CD14-positive monocyte (primary cell): ENCODE data around the gene RPTOR. TPM values are rescaled to one million over a fixed set of nuclear protein-coding genes. Genes with fewer than 3 reads are reported as not detected.

Experiments
- DNase-seq, 3 donors: peaks; one replicate each; pipeline ENCODE4 v3.0.0-alpha.2; 2011 to 2022
- H2AFZ ChIP-seq: 2 replicates; pipeline ENCODE4 v1.6.0; 2012; ENCODE audit warnings: mild to moderate bottlenecking, low read depth, low read length, inconsistent platforms; ENCODE audit not compliant: insufficient read depth, poor library complexity, severe bottlenecking
- H3K27ac ChIP-seq, 2 donors: 1 replicate in 1 of 2; 2 replicates in 1 of 2; pipeline ENCODE4 v1.5.1; 2012 to 2013; ENCODE audit warnings: low read length in 2 of 2, control low read depth in 1 of 2, inconsistent platforms in 1 of 2, low read depth in 1 of 2, mild to moderate bottlenecking in 1 of 2
- H3K27me3 ChIP-seq, 2 donors: one replicate each; pipeline versions ENCODE4 v1.6.0 to v1.6.1; 2011 to 2013; ENCODE audit warnings: low read length in 2 of 2; ENCODE audit not compliant: control insufficient read depth in 2 of 2, insufficient read depth in 2 of 2
- H3K36me3 ChIP-seq, 2 donors: replicated peaks in 1 of 2; 1 replicate in 1 of 2; 2 replicates in 1 of 2; pipeline versions ENCODE4 v1.5.1 to v1.6.1; 2012 to 2013; ENCODE audit warnings: low read length in 2 of 2, control low read depth in 1 of 2, inconsistent platforms in 1 of 2, mild to moderate bottlenecking in 1 of 2; ENCODE audit not compliant: insufficient read depth in 2 of 2, control insufficient read depth in 1 of 2
- H3K4me1 ChIP-seq, 2 donors: 1 replicate in 1 of 2; 2 replicates in 1 of 2; pipeline versions ENCODE4 v1.5.1 to v1.6.1; 2012 to 2013; ENCODE audit warnings: low read length in 2 of 2, control low read depth in 1 of 2, inconsistent platforms in 1 of 2, mild to moderate bottlenecking in 1 of 2, moderate library complexity in 1 of 2; ENCODE audit not compliant: insufficient read depth in 2 of 2, control insufficient read depth in 1 of 2
- H3K4me2 ChIP-seq: replicated peaks from 2 replicates; pipeline ENCODE3; 2012; ENCODE audit warnings: low read length, moderate library complexity, mild to moderate bottlenecking; ENCODE audit not compliant: poor library complexity, severe bottlenecking; ENCODE audit errors: extremely low read depth
- H3K4me3 ChIP-seq, 3 experiments: fragments of 200-600 bp in 1 of 3; sonication (generic) in 1 of 3; replicated peaks in 1 of 3; 1 replicate in 2 of 3; 2 replicates in 1 of 3; pipeline ENCODE4 v1.5.1; 2011 to 2013; ENCODE audit warnings: low read length in 3 of 3, mild to moderate bottlenecking in 3 of 3, control low read depth in 2 of 3, low read depth in 2 of 3, inconsistent platforms in 1 of 3, moderate library complexity in 1 of 3
- H3K79me2 ChIP-seq: 2 replicates; pipeline ENCODE4 v1.6.0; 2012; ENCODE audit warnings: mild to moderate bottlenecking, control low read depth, inconsistent platforms, low read length, moderate library complexity; ENCODE audit not compliant: insufficient read depth
- H3K9ac ChIP-seq: 2 replicates; pipeline ENCODE4 v1.6.0; 2017; ENCODE audit warnings: low read length, mild to moderate bottlenecking; ENCODE audit not compliant: insufficient read depth, poor library complexity, severe bottlenecking
- H3K9me3 ChIP-seq, 2 donors: replicated peaks in 1 of 2; 1 replicate in 1 of 2; 2 replicates in 1 of 2; pipeline versions ENCODE4 v1.5.1 to v1.6.1; 2012 to 2013; ENCODE audit warnings: low read length in 2 of 2, control low read depth in 1 of 2; ENCODE audit not compliant: control insufficient read depth in 1 of 2, insufficient read depth in 1 of 2
- H4K20me1 ChIP-seq: 2 replicates; pipeline ENCODE4 v1.6.0; 2012; ENCODE audit warnings: mild to moderate bottlenecking, low read length, control low read depth, moderate library complexity; ENCODE audit not compliant: insufficient read depth
- H3K27ac Mint-ChIP-seq, 7 donors: one replicate each; pipeline ENCODE4 v1.8.0; 2020; ENCODE audit warnings: mild to moderate bottlenecking in 7 of 7, mixed read lengths in 7 of 7, moderate library complexity in 6 of 7, inconsistent platforms in 2 of 7
- H3K27me3 Mint-ChIP-seq, 3 donors: one replicate each; pipeline ENCODE4 v1.8.0; 2021 to 2022; ENCODE audit warnings: low read depth in 3 of 3, mild to moderate bottlenecking in 3 of 3, mixed read lengths in 3 of 3, moderate library complexity in 3 of 3, inconsistent platforms in 1 of 3
- H3K36me3 Mint-ChIP-seq, 2 donors: one replicate each; pipeline ENCODE4 v1.8.0; 2020; ENCODE audit warnings: mixed read lengths in 2 of 2, inconsistent platforms in 1 of 2, mild to moderate bottlenecking in 1 of 2
- H3K4me1 Mint-ChIP-seq: one replicate; pipeline ENCODE4 v1.8.0; 2020; ENCODE audit warnings: mild to moderate bottlenecking, mixed read lengths
- H3K4me3 Mint-ChIP-seq, 2 donors: one replicate each; pipeline ENCODE4 v1.8.0; 2020; ENCODE audit warnings: mild to moderate bottlenecking in 2 of 2, mixed read lengths in 2 of 2, moderate library complexity in 1 of 2
- H3K9me3 Mint-ChIP-seq, 7 donors: one replicate each; pipeline ENCODE4 v1.8.0; 2020 to 2022; ENCODE audit warnings: mixed read lengths in 7 of 7, mild to moderate bottlenecking in 6 of 7, moderate library complexity in 6 of 7, inconsistent platforms in 2 of 7
- CTCF ChIP-seq: fragments of 200-600 bp; IDR thresholded peaks from one replicate; pipeline ENCODE4 v1.8.0; 2022; ENCODE audit warnings: antibody characterized with exemption, mild to moderate bottlenecking
- WGBS: methylation state at CpG from one replicate; pipeline ENCODE4 v1.1.5; 2013; ENCODE audit warnings: missing lambda C conversion rate; ENCODE audit not compliant: insufficient coverage; 5-methylcytosine and 5-hydroxymethylcytosine counted together
- intact Hi-C, 2 donors: fragments of 100-400 bp; cut with micrococcal nuclease; formaldehyde crosslinking; loops; one replicate each; pipeline versions ENCODE4 v1.15.0 to v1.15.1; 2023
- polyA plus RNA-seq, 3 donors: library from polyadenylated mRNA; depleted of rRNA in 1 of 3; unstranded in 2 of 3; stranded (reverse) in 1 of 3; fragments of 300-500 nt in 2 of 3; fragments of >200 nt in 1 of 3; fragmentation: Illumina TruSeq in 2 of 3; gene quantifications; 1 replicate in 2 of 3; 2 replicates in 1 of 3; pipeline ENCODE4 v1.2.3, GENCODE V29; 2012 to 2021

RPTOR gene
- polyA plus RNA-seq, 3 donors, result 1.1 to 8.7 (median 2.6) TPM

DNA sequence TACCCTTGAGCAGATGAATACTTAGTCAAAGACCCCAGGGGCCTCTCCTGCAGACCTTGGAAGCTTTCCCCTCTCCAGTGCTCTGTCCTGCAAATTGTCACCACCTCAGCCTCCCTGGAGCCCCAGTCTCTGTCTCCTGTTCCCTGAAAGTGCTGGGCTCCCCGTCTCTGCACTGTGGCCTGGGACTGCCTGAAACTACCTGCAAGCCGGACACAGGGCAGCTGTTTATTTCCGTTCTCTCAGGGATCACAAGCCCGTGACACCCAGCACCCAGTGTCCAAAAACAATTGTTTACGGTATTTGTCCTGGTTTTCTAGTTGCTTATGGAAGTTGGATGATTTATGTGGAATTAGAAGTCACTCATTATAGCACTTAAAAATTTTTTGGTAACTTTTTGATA lies 365.4 kb downstream of the RPTOR start:
- H3K4me3 ChIP-seq, result no peak overlapping the region
- H2AFZ ChIP-seq, result no peak overlapping the region

GRCh38 chr17:80912476-80912875 lies 367.8 kb downstream of the RPTOR start:
- DNase-seq, result no peak
- Mint-ChIP-seq H3K4me1 (no peaks in the 10 kb centered on the region), H3K27me3 (peaks cover 0 to 1% (median 0%) of the 10 kb centered on the region in 3 donors), H3K36me3 (peaks cover 44 to 55% of the 10 kb centered on the region in 2 donors), H3K27ac (peak overlapping the region in 1 of 7 donors; percentile 26), H3K9me3 (peaks cover 3 to 23% (median 14%) of the 10 kb centered on the region in 7 donors), H3K4me3 (no peak overlapping the region)
- Histone ChIP-seq H2AFZ (no peak overlapping the region), H3K4me3 (no peak overlapping the region), H3K9me3 (peaks cover 0 to 18% of the 10 kb centered on the region in 2 donors), H3K27me3 (no peaks in the 10 kb centered on the region), H3K4me1 (no peaks in the 10 kb centered on the region), H3K27ac (no peak overlapping the region), H3K79me2 (no peaks in the 10 kb centered on the region), H3K36me3 (peaks cover 15 to 68% of the 10 kb centered on the region in 2 donors), H4K20me1 (no peaks in the 10 kb centered on the region), H3K9ac (no peak overlapping the region), H3K4me2 (no peak overlapping the region)
- TF ChIP-seq CTCF, result no peak
- 100% methylated on average over 7 of the region's 15 CpGs for WGBS
- intact Hi-C loops, result no loop called here

More for the DNA sequence above, 365.4 kb downstream of the RPTOR start:
- H3K4me2 ChIP-seq, result no peak overlapping the region
- no peaks in the 10 kb centered on the region for H4K20me1 ChIP-seq
- H3K27me3 ChIP-seq, result no peaks in the 10 kb centered on the region
- H3K9ac ChIP-seq, result no peak overlapping the region
- no peak for DNase-seq
- no peaks in the 10 kb centered on the region for H3K4me1 ChIP-seq
- Mint-ChIP-seq H3K9me3 (peaks cover 3 to 21% (median 12%) of the 10 kb centered on the region in 7 donors), H3K27ac (peak overlapping the region in 1 of 7 donors; percentile 27), H3K4me1 (no peaks in the 10 kb centered on the region), H3K36me3 (peaks cover 49 to 55% of the 10 kb centered on the region in 2 donors), H3K4me3 (no peak overlapping the region), H3K27me3 (peaks cover 0 to 1% (median 0%) of the 10 kb centered on the region in 3 donors)
- H3K36me3 ChIP-seq, result peaks cover 21 to 71% of the 10 kb centered on the region in 2 donors
- peaks cover 0 to 14% of the 10 kb centered on the region in 2 donors for H3K9me3 ChIP-seq
- no peaks in the 10 kb centered on the region for H3K79me2 ChIP-seq
- WGBS, result 100% methylated on average over 2 of the region's 5 CpGs
- TF ChIP-seq CTCF, result no peak
- H3K27ac ChIP-seq, result no peak overlapping the region
- intact Hi-C loops, result no loop called here
